Stomach (tissue), 4 donors: ENCODE data around the gene DHFR2.

Experiments
- EP300 ChIP-seq: sonication (generic); formaldehyde crosslinking; IDR thresholded peaks from one replicate; pipeline ENCODE4 v1.6.1; 2017; ENCODE audit warnings: antibody characterized with exemption
- TF ChIP-seq, protein P1 (sequence below), 7 experiments: fragments of 450-650 bp in 4 of 7; fragments of 200-600 bp in 3 of 7; sonication (generic) in 3 of 7; IDR thresholded peaks; one replicate each; pipeline ENCODE4 v1.5.1; 2016 to 2019; ENCODE audit warnings: antibody characterized with exemption in 7 of 7, control low read depth in 2 of 7, mild to moderate bottlenecking in 1 of 7

DNA sequence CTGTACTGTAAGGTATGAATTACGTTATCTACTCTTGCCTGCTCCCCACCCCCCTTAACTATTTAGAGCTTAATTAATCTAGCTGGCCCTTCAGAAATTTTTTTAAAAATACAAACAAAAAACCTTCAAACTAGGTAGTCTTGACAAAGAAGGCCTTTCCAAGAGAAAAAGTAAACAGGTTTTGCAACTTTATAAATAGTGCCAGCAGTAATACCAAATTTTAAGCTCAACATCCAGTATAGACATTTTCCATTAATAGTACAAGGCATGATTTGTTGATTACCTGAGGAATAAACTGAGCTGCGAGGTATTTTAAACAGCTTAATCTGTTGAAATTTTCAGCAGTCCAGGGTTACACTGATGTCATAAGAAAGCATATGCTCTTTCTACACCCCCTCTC, 54.5 kb downstream of the DHFR2 start:
- TF ChIP-seq, protein P1, sequence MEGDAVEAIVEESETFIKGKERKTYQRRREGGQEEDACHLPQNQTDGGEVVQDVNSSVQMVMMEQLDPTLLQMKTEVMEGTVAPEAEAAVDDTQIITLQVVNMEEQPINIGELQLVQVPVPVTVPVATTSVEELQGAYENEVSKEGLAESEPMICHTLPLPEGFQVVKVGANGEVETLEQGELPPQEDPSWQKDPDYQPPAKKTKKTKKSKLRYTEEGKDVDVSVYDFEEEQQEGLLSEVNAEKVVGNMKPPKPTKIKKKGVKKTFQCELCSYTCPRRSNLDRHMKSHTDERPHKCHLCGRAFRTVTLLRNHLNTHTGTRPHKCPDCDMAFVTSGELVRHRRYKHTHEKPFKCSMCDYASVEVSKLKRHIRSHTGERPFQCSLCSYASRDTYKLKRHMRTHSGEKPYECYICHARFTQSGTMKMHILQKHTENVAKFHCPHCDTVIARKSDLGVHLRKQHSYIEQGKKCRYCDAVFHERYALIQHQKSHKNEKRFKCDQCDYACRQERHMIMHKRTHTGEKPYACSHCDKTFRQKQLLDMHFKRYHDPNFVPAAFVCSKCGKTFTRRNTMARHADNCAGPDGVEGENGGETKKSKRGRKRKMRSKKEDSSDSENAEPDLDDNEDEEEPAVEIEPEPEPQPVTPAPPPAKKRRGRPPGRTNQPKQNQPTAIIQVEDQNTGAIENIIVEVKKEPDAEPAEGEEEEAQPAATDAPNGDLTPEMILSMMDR (IDR thresholded peaks at IDR 0.05) = no peak
- TF ChIP-seq EP300 = no peak
